ENCODE results near the gene MAGED2. TPM values are rescaled to one million over a fixed set of nuclear protein-coding genes. Genes with fewer than 3 reads are reported as not detected.
"Not testable (repeated sequence)": the region's sequence is repeated elsewhere in the genome, so short reads cannot be mapped to it uniquely, and the experiment has no call there.

Gene MAGED2, protein sequence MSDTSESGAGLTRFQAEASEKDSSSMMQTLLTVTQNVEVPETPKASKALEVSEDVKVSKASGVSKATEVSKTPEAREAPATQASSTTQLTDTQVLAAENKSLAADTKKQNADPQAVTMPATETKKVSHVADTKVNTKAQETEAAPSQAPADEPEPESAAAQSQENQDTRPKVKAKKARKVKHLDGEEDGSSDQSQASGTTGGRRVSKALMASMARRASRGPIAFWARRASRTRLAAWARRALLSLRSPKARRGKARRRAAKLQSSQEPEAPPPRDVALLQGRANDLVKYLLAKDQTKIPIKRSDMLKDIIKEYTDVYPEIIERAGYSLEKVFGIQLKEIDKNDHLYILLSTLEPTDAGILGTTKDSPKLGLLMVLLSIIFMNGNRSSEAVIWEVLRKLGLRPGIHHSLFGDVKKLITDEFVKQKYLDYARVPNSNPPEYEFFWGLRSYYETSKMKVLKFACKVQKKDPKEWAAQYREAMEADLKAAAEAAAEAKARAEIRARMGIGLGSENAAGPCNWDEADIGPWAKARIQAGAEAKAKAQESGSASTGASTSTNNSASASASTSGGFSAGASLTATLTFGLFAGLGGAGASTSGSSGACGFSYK
- polyA plus RNA-seq (2013, experiment 1 of 2) = 152 TPM
- 177 TPM for polyA plus RNA-seq (2013, experiment 2 of 2)

DNA sequence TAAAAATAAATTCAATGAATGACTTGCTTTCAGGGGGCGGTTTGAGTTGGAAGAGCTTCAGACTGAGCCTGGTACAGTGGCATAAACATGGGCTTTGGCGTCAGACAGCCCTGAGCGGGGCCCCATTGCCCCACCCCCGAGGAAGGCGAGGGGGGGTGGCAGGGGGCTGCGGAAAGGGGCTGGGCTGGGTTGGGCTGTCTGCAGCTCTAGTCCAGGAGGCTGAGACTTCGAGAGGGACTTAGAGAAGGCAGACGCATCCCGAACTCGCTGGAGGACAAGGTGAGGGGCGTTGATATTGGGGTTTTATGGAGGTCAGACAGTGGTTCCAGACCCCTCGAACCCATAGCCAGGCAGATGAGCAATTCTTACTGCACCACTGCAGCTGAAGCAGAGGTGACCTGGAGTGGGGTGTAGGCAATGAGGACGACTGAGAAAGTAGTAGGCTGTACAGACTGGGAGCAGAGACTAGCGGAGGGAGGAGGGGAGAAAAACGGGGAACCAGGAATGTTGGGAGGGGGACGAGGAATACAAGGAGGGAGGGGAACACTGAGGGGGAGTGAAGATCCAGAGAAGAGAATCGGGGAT is at the start of gene MAGED2:
Gene MAGED2, plus strand, starts transcription at position 222 of the 585 bp plus-strand sequence. CDS start 1,587 bp downstream, outside the sequence.
- Histone ChIP-seq H3K4me3 (ENCODE audit: low read length) (peak within 1 kb of the TSS; percentile 97), H3K27me3 (ENCODE audit: insufficient read depth, low read length) (no peaks in the 10 kb centered on the region), H3K36me3 (ENCODE audit: insufficient read depth, low read length) (peaks cover 31% of the 10 kb centered on the region), H3K9ac (ENCODE audit: low read depth, low read length) (peak within 1 kb of the TSS; percentile 86), H3K4me1 (ENCODE audit: insufficient read depth, low read length) (peaks cover 14% of the 10 kb centered on the region; the same call in 1 of the 2 replicates), H3K9me3 (ENCODE audit: insufficient read depth, low read depth, low read length) (no peaks in the 10 kb centered on the region), H3K27ac (ENCODE audit: low read depth, low read length) (peak within 1 kb of the TSS; percentile 95)
- WGBS = 1% methylated on average over 17 of the region's 17 CpGs

DNA sequence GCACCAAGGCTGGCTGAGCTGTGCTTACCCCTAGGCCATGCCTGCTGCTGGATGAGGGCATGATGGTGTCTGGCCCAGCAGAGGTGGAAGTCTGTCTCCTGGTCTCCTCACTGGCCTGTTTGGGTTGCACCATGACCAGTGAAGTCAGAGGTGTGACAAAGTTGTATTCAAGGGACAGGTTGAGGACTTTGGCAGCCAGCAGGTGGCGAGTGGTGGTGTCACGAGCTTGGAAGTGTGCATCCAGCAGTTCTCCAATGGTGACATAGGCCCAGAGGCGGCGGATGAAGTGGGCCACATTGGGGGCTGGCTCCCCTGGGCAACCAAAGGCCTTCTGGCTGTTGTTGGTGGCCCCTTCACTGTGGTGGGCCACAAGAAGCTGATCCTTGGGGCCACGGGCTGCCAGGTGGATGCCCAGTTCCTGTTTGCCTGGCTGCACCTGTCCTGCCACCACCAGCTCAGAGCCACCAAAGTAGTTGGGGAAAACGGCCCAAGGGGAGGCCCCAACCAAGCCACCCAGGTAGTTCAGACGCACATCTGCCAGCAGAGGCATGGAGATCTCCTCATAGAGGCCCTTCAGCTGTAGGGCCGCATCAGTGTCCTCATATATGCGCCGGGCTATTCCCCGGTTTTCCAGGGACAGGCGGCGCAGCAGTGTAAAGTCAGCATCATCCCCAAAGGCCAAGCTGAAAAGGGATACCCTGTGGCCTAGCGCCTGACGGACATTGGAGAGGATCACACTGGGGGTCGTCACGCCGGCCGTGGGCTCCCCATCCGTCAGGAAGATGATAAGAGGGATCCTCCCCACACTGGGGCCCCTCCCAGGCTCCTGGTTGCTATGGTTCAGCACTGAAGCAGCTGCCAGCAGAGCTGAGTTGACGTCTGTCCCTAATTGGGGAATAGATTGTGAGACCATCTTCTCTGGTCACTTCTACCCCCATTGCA is 49.2 kb upstream of the MAGED2 start:
- Histone ChIP-seq H3K27me3 (ENCODE audit: insufficient read depth, low read length) (no peaks in the 10 kb centered on the region), H3K4me3 (ENCODE audit: low read length) (no peak overlapping the region), H3K9ac (ENCODE audit: low read depth, low read length) (no peak overlapping the region), H3K9me3 (ENCODE audit: insufficient read depth, low read depth, low read length) (no peaks in the 10 kb centered on the region), H3K27ac (ENCODE audit: low read depth, low read length) (no peak overlapping the region), H3K36me3 (ENCODE audit: insufficient read depth, low read length) (no peaks in the 10 kb centered on the region), H3K4me1 (ENCODE audit: insufficient read depth, low read length) (0 out of 2 replicates have a peak, but pooled peaks cover 8% of the 10 kb centered on the region)
- WGBS = 91% methylated on average over 21 of the region's 21 CpGs

DNA sequence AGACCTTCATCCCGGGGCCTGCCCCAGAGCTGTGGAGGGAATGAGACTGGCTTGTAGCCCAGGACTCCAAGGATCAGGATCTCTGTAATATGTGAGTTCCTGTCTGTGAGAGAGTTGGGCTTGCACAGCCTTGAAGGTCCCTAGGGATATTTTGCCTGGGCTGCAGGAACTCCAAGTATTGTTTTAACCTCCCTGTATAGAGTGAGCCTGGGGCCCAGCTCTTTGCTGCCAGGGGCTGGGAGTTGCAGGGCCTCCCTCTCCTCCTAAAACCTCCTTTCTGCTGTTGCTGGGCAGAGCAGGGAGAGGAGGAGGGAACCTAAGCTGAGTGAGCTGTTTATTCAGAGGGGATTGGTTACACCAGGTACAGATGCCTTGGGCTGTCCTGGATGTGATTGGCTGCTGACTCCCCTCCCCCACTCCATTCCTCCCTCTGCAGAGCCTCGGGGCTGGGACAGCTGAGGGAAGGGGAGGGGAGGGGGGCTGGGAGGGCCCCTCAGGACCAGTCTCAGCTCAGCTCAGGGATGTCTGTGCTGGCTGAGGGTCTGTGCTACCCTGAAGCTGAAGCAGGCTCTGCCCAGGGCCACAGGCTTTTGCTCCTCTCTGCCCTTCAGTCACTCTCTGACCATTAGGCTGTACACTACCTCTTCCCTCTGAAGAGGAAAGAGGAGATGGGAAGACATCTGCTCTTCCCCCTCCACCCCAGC is 33.0 kb upstream of the MAGED2 start:
- 63% methylated on average over 1 of the region's 2 CpGs for WGBS
- not testable (repeated sequence) for H3K4me1 ChIP-seq (ENCODE audit: insufficient read depth, low read length); H3K9me3 ChIP-seq (ENCODE audit: insufficient read depth, low read depth, low read length); H3K4me3 ChIP-seq (ENCODE audit: low read length); H3K27me3 ChIP-seq (ENCODE audit: insufficient read depth, low read length); H3K36me3 ChIP-seq (ENCODE audit: insufficient read depth, low read length)
- Histone ChIP-seq H3K9ac (ENCODE audit: low read depth, low read length) (peak overlapping the region; percentile 55; the same call in 1 of the 2 replicates), H3K27ac (ENCODE audit: low read depth, low read length) (peak overlapping the region; percentile 83)

DNA sequence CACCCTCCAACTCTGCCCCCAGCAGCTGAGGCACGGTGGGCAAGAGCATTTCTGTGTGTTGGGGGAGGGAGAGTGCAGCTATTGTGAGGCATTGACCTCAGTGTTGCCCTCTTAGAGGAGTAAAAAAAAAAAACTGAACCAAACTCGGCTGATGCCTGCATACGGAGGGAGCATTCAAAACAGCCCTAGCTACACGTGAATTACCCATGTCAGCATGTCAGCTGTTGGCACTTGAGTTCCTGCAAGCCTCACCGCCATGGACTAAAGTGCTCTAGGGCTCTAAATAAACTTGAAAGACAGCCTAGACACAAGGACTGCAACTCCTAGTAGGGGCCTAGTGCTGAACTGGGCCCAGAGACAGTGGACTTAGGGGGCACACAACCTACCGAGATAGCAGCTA is 31.5 kb upstream of the MAGED2 start:
- H3K27ac ChIP-seq (ENCODE audit: low read depth, low read length) = no peak overlapping the region
- H3K4me1 ChIP-seq (ENCODE audit: insufficient read depth, low read length) = peaks cover 5% of the 10 kb centered on the region
- no peaks in the 10 kb centered on the region for H3K36me3 ChIP-seq (ENCODE audit: insufficient read depth, low read length)
- H3K4me3 ChIP-seq (ENCODE audit: low read length) = no peak overlapping the region
- H3K9ac ChIP-seq (ENCODE audit: low read depth, low read length) = no peak overlapping the region
- H3K27me3 ChIP-seq (ENCODE audit: insufficient read depth, low read length) = no peaks in the 10 kb centered on the region
- 89% methylated on average over 6 of the region's 6 CpGs for WGBS
- peaks cover 2% of the 10 kb centered on the region; the same call in 1 of the 2 replicates for H3K9me3 ChIP-seq (ENCODE audit: insufficient read depth, low read depth, low read length)

DNA sequence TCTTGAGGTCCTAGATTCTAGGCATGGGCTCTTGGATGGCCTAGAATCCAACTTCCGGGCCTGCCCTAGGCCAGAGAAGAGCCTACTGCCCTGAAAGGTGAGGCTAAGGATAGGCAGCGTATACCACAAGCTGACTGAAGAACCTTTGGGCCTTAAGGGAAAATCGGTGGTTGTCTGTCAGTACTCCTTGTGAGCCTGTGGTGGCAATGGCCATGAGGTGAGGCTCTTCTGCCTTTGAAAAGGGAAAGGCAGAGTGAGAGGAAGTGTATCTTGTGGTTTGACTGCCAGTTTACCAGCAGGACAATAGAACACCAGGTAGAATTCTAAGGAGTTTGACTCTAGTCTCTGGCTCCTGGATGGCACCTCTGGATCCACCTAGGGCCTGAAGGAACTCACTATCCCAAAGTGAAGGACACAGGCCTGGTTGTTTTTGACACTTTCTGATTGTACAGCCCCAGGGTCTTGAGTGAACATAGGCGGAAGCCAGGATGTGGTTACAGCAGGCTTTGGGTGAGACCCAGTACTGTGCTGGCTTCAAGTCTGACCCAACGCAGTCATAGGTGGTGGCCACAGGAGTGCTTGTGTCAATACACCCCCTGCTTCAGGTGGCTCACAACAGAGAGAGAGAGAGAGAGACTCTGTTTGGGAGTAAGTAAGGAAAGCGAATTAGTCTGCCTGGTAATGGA is 30.4 kb upstream of the MAGED2 start:
- Histone ChIP-seq H3K4me3 (ENCODE audit: low read length) (no peak overlapping the region), H3K27me3 (ENCODE audit: insufficient read depth, low read length) (no peaks in the 10 kb centered on the region), H3K9ac (ENCODE audit: low read depth, low read length) (no peak overlapping the region), H3K27ac (ENCODE audit: low read depth, low read length) (no peak overlapping the region), H3K36me3 (ENCODE audit: insufficient read depth, low read length) (no peaks in the 10 kb centered on the region), H3K4me1 (ENCODE audit: insufficient read depth, low read length) (peaks cover 5% of the 10 kb centered on the region), H3K9me3 (ENCODE audit: insufficient read depth, low read depth, low read length) (no peaks in the 10 kb centered on the region)
- 96% methylated on average over 5 of the region's 6 CpGs for WGBS

DNA sequence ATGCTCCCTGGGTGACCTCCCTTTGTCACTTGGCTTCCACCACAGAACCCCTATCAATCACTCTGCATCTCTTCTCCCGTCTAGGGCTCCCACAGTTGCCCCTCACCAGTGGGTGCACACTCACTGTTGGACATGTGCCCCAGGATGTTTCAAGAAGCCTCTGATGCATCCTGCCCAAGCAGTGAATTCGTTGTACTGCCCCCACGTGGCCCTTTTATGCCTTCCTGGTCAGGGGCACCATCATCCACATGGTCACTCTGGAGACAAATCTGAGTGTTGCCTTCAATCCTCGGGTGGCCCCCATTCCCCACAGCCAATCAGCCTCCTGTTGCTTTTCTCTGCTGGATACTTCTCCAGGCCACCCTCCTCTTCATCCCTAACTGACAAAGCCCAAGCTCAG is 21.6 kb upstream of the MAGED2 start:
- WGBS = 64% methylated on average over 4 of the region's 4 CpGs
- Histone ChIP-seq H3K27me3 (ENCODE audit: insufficient read depth, low read length) (no peaks in the 10 kb centered on the region), H3K4me1 (ENCODE audit: insufficient read depth, low read length) (no peaks in the 10 kb centered on the region), H3K36me3 (ENCODE audit: insufficient read depth, low read length) (no peaks in the 10 kb centered on the region), H3K27ac (ENCODE audit: low read depth, low read length) (no peak overlapping the region), H3K9me3 (ENCODE audit: insufficient read depth, low read depth, low read length) (no peaks in the 10 kb centered on the region), H3K9ac (ENCODE audit: low read depth, low read length) (no peak overlapping the region), H3K4me3 (ENCODE audit: low read length) (no peak overlapping the region)

DNA sequence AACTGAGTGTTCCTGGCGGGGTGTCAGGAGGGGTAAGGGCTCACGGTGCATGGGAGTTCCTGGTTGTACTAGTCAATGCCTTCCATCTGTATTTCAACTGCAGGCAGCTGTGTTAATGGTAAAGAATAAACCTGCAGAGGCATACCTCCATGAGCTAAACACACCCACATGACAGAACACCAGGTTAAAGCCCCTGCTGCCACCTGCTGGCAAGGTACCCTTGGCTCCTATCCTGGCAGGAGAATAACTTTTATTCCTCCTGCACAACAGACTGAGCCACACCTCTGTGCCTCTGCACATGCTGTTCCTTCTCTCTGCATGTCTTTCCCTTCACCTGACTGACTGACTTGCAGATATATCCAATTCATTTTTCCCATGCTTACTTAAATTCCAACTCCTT is 20.6 kb upstream of the MAGED2 start:
- Histone ChIP-seq H3K36me3 (ENCODE audit: insufficient read depth, low read length) (no peaks in the 10 kb centered on the region), H3K4me3 (ENCODE audit: low read length) (no peak overlapping the region), H3K9ac (ENCODE audit: low read depth, low read length) (no peak overlapping the region), H3K9me3 (ENCODE audit: insufficient read depth, low read depth, low read length) (no peaks in the 10 kb centered on the region), H3K4me1 (ENCODE audit: insufficient read depth, low read length) (no peaks in the 10 kb centered on the region), H3K27ac (ENCODE audit: low read depth, low read length) (no peak overlapping the region), H3K27me3 (ENCODE audit: insufficient read depth, low read length) (no peaks in the 10 kb centered on the region)
- WGBS = 75% methylated on average over 2 of the region's 2 CpGs

DNA sequence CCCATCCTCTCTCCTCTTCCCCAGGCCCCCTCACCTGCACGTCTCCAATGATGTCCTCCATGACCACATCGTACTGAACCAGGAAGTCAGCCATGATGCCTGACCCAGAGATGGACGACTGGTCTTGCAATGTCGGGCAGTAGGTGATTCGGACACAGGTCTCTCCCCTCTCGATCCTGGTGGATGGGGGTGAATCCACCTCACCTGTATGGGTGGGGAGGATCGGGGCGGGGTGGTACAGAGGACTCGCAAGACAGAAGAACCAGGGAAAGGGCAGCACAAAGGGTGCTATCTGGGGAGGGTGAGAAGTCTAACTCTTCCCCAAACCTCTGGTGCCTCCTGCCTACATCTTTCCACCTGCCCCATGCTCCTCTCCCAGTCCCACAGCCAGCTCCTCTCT is 19.1 kb upstream of the MAGED2 start:
- H3K27ac ChIP-seq (ENCODE audit: low read depth, low read length) = no peak overlapping the region
- no peaks in the 10 kb centered on the region for H3K36me3 ChIP-seq (ENCODE audit: insufficient read depth, low read length)
- WGBS = 92% methylated on average over 6 of the region's 9 CpGs
- no peaks in the 10 kb centered on the region for H3K9me3 ChIP-seq (ENCODE audit: insufficient read depth, low read depth, low read length)
- H3K4me1 ChIP-seq (ENCODE audit: insufficient read depth, low read length) = no peaks in the 10 kb centered on the region
- H3K9ac ChIP-seq (ENCODE audit: low read depth, low read length) = no peak overlapping the region
- no peak overlapping the region for H3K4me3 ChIP-seq (ENCODE audit: low read length)
- no peaks in the 10 kb centered on the region for H3K27me3 ChIP-seq (ENCODE audit: insufficient read depth, low read length)

DNA sequence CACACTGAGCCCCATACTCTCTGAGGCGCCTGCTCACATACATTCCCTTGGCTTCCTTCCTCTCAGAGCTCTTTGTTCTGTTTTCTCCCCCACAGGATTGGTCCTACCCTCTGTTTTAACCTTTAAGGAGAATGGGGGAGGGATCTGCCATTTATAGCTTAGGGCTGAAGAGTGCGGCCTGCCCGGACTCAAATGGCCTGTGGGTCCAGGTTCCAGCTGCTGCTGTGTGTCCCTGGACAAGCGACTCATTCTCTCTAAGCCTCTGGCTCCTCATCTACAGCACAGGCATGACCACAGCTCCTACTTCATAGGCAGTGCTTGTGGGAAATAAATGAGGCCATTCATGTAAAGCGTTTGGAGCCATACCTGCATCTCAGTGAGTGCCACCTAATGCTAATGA is 18.1 kb upstream of the MAGED2 start:
- WGBS = no CpG with 5 or more reads among the region's 5 CpGs
- H3K27ac ChIP-seq (ENCODE audit: low read depth, low read length); H3K4me3 ChIP-seq (ENCODE audit: low read length): not testable (repeated sequence)

DNA sequence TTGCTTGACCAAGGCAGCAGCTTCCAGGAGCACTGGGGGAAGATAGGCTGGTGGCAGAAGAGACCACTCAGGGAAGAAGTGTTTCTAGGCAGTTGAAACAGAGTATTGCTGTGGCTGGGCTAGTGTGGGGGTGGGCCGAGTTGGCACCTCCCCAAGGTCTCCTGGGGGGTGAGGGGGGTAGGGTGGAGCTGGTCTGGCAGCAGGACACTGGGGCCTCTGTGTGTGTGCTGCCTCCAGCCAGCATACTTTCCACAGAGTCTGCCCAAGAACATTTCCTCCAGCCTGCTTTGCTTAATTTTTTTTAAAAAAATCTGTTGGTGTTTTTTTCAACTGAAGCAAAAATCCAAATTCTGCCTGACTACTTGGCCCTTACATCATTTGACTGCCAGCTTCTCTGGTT is 13.5 kb upstream of the MAGED2 start:
- 33% methylated on average over 1 of the region's 1 CpG for WGBS
- H3K36me3 ChIP-seq (ENCODE audit: insufficient read depth, low read length) = no peaks in the 10 kb centered on the region
- no peaks in the 10 kb centered on the region for H3K27me3 ChIP-seq (ENCODE audit: insufficient read depth, low read length)
- no peaks in the 10 kb centered on the region for H3K9me3 ChIP-seq (ENCODE audit: insufficient read depth, low read depth, low read length)
- H3K9ac ChIP-seq (ENCODE audit: low read depth, low read length) = no peak overlapping the region
- no peaks in the 10 kb centered on the region for H3K4me1 ChIP-seq (ENCODE audit: insufficient read depth, low read length)
- no peak overlapping the region for H3K4me3 ChIP-seq (ENCODE audit: low read length)
- no peak overlapping the region for H3K27ac ChIP-seq (ENCODE audit: low read depth, low read length)

More for the DNA sequence above, 18.1 kb upstream of the MAGED2 start:
- not testable (repeated sequence) for H3K9ac ChIP-seq (ENCODE audit: low read depth, low read length); H3K4me1 ChIP-seq (ENCODE audit: insufficient read depth, low read length); H3K27me3 ChIP-seq (ENCODE audit: insufficient read depth, low read length); H3K9me3 ChIP-seq (ENCODE audit: insufficient read depth, low read depth, low read length); H3K36me3 ChIP-seq (ENCODE audit: insufficient read depth, low read length)
